Activated CD4-positive, alpha-beta T cell treated with anti-CD3 and anti-CD28 coated beads for 36 hours (primary cell): ENCODE measurements around the gene ARMC5. TPM values are rescaled to one million over a fixed set of nuclear protein-coding genes. Genes with fewer than 3 reads are reported as not detected.

Experiments used
- ATAC-seq: fragments of 200-7000 bp; cut with Tn5 transposase; one replicate; pipeline ENCODE4 v1.10.0; 2021; ENCODE audit warnings: mild to moderate bottlenecking, moderate library complexity
- CTCF ChIA-PET: fragments of 350-600 bp; sonication (Branson Sonifier 250); formaldehyde crosslinking; loops from one replicate; lab custom pipeline; 2021; ENCODE audit warnings: antibody characterized with exemption; lab: Charles Lee
- POLR2A ChIA-PET: fragments of 350-600 bp; sonication (Branson Sonifier 250); formaldehyde crosslinking; loops from one replicate; lab custom pipeline; 2021; ENCODE audit warnings: antibody characterized with exemption, inconsistent platforms; lab: Charles Lee
- DNase-seq: peaks from one replicate; pipeline ENCODE4 v3.0.0-alpha.2; 2020
- H3K27ac Mint-ChIP-seq: one replicate; pipeline ENCODE4 v1.8.0; 2021; ENCODE audit warnings: mixed read lengths
- H3K27me3 Mint-ChIP-seq: one replicate; pipeline ENCODE4 v1.8.0; 2021; ENCODE audit warnings: mixed read lengths
- H3K36me3 Mint-ChIP-seq: one replicate; pipeline ENCODE4 v1.8.0; 2021; ENCODE audit warnings: low read depth, mixed read lengths
- H3K4me1 Mint-ChIP-seq: one replicate; pipeline ENCODE4 v1.8.0; 2021; ENCODE audit warnings: mixed read lengths
- H3K4me3 Mint-ChIP-seq: one replicate; pipeline ENCODE4 v1.8.0; 2021; ENCODE audit warnings: mild to moderate bottlenecking, moderate library complexity, mixed read lengths
- H3K9me3 Mint-ChIP-seq: one replicate; pipeline ENCODE4 v1.8.0; 2021; ENCODE audit warnings: low read depth, mixed read lengths
- intact Hi-C, 2 experiments: fragments of 100-400 bp; cut with DNase I in 1 of 2; cut with micrococcal nuclease in 1 of 2; formaldehyde crosslinking; loops; one replicate each; pipeline versions ENCODE4 v1.14.2 to v1.15.1; 2022 to 2024; cut with DNase I, micrococcal nuclease
- total RNA-seq, 2 experiments: library from RNA; stranded (reverse); gene quantifications; one replicate each; pipeline ENCODE4 v1.2.3, GENCODE V29; 2021

ARMC5 gene
- total RNA-seq, 2 experiments from 2014 or later: 7.0 to 7.9 TPM

GRCh38 chr16:31421587-31421986 lies 37.7 kb upstream of the ARMC5 start:
- H3K4me3 Mint-ChIP-seq: no peak overlapping the region
- DNase-seq: peak; percentile 82
- H3K27ac Mint-ChIP-seq: peak overlapping the region; percentile 47
- intact Hi-C loops: loop anchor here in 1 of 2 experiments (1.0 to 10.0 kb wide), 4 partner anchors 35 to 280 kb away; partner anchors contain the start of gene ITGAX
- H3K36me3 Mint-ChIP-seq: no peaks in the 10 kb centered on the region
- ChIA-PET CTCF (interaction anchor here (1.8 kb wide), 1 partner anchor 39 kb away, joined by 5 read pairs; no protein-coding TSS in a partner anchor), POLR2A (no interaction called here)
- peak; percentile 98 for ATAC-seq
- H3K27me3 Mint-ChIP-seq: peaks cover 6% of the 10 kb centered on the region
- no peaks in the 10 kb centered on the region for H3K9me3 Mint-ChIP-seq
- peaks cover 10% of the 10 kb centered on the region for H3K4me1 Mint-ChIP-seq

- CTCF ChIA-PET: interaction anchor here (1.8 kb wide), 1 partner anchor 37 kb away, joined by 5 read pairs; no protein-coding TSS in a partner anchor
- POLR2A ChIA-PET: no interaction called here
- ATAC-seq: no peak
- no peak overlapping the region for H3K4me3 Mint-ChIP-seq
- intact Hi-C loops: loop anchor here in 1 of 2 experiments (10.0 kb wide), 1 partner anchor 158 kb away; no protein-coding TSS in a partner anchor
- DNase-seq: no peak
- H3K27me3 Mint-ChIP-seq: peaks cover 5% of the 10 kb centered on the region
- H3K9me3 Mint-ChIP-seq: no peaks in the 10 kb centered on the region
- H3K36me3 Mint-ChIP-seq: no peaks in the 10 kb centered on the region
- H3K27ac Mint-ChIP-seq: no peak overlapping the region
- H3K4me1 Mint-ChIP-seq: peaks cover 13% of the 10 kb centered on the region
These were observed 36.1 kb upstream of the ARMC5 start for GRCh38 chr16:31423241-31423640.

- peaks cover 13% of the 10 kb centered on the region for H3K4me1 Mint-ChIP-seq
- no peaks in the 10 kb centered on the region for H3K36me3 Mint-ChIP-seq
- POLR2A ChIA-PET: no interaction called here
- DNase-seq (no peak), ATAC-seq (no peak)
- intact Hi-C loops: loop anchor here in 1 of 2 experiments (10.0 kb wide), 1 partner anchor 159 kb away; no protein-coding TSS in a partner anchor
- no peak overlapping the region for H3K4me3 Mint-ChIP-seq
- no peak overlapping the region for H3K27ac Mint-ChIP-seq
- no peaks in the 10 kb centered on the region for H3K9me3 Mint-ChIP-seq
- peaks cover 5% of the 10 kb centered on the region for H3K27me3 Mint-ChIP-seq
- CTCF ChIA-PET: interaction anchor here (0.8 kb wide), 1 partner anchor 8 kb away, joined by 3 read pairs; no protein-coding TSS in a partner anchor
These were observed 35.5 kb upstream of the ARMC5 start for GRCh38 chr16:31423801-31424200.

- ChIA-PET POLR2A (interaction anchor here (0.5 kb wide), 1 partner anchor 79 kb away, joined by 3 read pairs; no protein-coding TSS in a partner anchor), CTCF (interaction anchor here (1.0 kb wide), 1 partner anchor 9 kb away, joined by 3 read pairs; no protein-coding TSS in a partner anchor)
- H3K4me1 Mint-ChIP-seq: peaks cover 8% of the 10 kb centered on the region
- no peak overlapping the region for H3K4me3 Mint-ChIP-seq
- intact Hi-C loops: loop anchor here in 1 of 2 experiments (10.0 kb wide), 1 partner anchor 163 kb away; no protein-coding TSS in a partner anchor
- peak; percentile 69 for ATAC-seq
- H3K9me3 Mint-ChIP-seq: no peaks in the 10 kb centered on the region
- H3K36me3 Mint-ChIP-seq: no peaks in the 10 kb centered on the region
- no peak overlapping the region for H3K27ac Mint-ChIP-seq
- peaks cover 4% of the 10 kb centered on the region for H3K27me3 Mint-ChIP-seq
- DNase-seq: peak; percentile 78
These were observed 31.6 kb upstream of the ARMC5 start for GRCh38 chr16:31427441-31428278.

GRCh38 chr16:31428279-31428597 lies 31.1 kb upstream of the ARMC5 start, which contains the start of gene COX6A2:
Gene COX6A2 (minus strand): TSS chr16:31428360. CDS start chr16:31428325, 35 bp downstream.
- CTCF ChIA-PET: interaction anchor here (1.4 kb wide), 1 partner anchor 14 kb away, joined by 5 read pairs; the partner anchor contains the start of gene ZNF843
- Mint-ChIP-seq H3K4me3 (no peak within 1 kb of the TSS), H3K36me3 (no peaks in the 10 kb centered on the region), H3K4me1 (peaks cover 8% of the 10 kb centered on the region), H3K27ac (no peak within 1 kb of the TSS), H3K27me3 (peaks cover 4% of the 10 kb centered on the region), H3K9me3 (no peaks in the 10 kb centered on the region)
- POLR2A ChIA-PET: no interaction called here
- intact Hi-C loops: loop anchor here in 1 of 2 experiments (10.0 kb wide), 1 partner anchor 163 kb away; no protein-coding TSS in a partner anchor
- ATAC-seq: no peak
- no peak for DNase-seq

GRCh38 chr16:31428638-31429247 lies 30.6 kb upstream of the ARMC5 start:
- Mint-ChIP-seq H3K36me3 (no peaks in the 10 kb centered on the region), H3K4me1 (peaks cover 8% of the 10 kb centered on the region), H3K27me3 (peaks cover 4% of the 10 kb centered on the region), H3K9me3 (no peaks in the 10 kb centered on the region), H3K4me3 (no peak overlapping the region), H3K27ac (no peak overlapping the region)
- POLR2A ChIA-PET: interaction anchor here (0.8 kb wide), 1 partner anchor 9 kb away, joined by 6 read pairs; no protein-coding TSS in a partner anchor
- DNase-seq (no peak), ATAC-seq (peak; percentile 14)
- intact Hi-C loops: loop anchor here in 1 of 2 experiments (10.0 kb wide), 1 partner anchor 164 kb away; no protein-coding TSS in a partner anchor
- CTCF ChIA-PET: interaction anchor here (1.4 kb wide), 1 partner anchor 14 kb away, joined by 5 read pairs; the partner anchor contains the start of gene ZNF843

GRCh38 chr16:31429314-31429713 lies 30.0 kb upstream of the ARMC5 start:
- CTCF ChIA-PET: interaction anchor here (0.9 to 1.4 kb wide), 2 partner anchors 13 to 268 kb away, joined by 3 to 5 read pairs; partner anchors contain the start of gene ZNF843
- DNase-seq: no peak
- Mint-ChIP-seq H3K27ac (no peak overlapping the region), H3K9me3 (no peaks in the 10 kb centered on the region), H3K4me1 (peaks cover 8% of the 10 kb centered on the region), H3K36me3 (no peaks in the 10 kb centered on the region), H3K27me3 (peaks cover 4% of the 10 kb centered on the region), H3K4me3 (no peak overlapping the region)
- POLR2A ChIA-PET: interaction anchor here (0.8 kb wide), 1 partner anchor 8 kb away, joined by 6 read pairs; no protein-coding TSS in a partner anchor
- intact Hi-C loops: loop anchor here in 1 of 2 experiments (10.0 kb wide), 1 partner anchor 165 kb away; no protein-coding TSS in a partner anchor
- ATAC-seq: no peak

GRCh38 chr16:31429796-31430195 lies 29.5 kb upstream of the ARMC5 start:
- H3K4me1 Mint-ChIP-seq: peaks cover 8% of the 10 kb centered on the region

GRCh38 chr16:31430380-31431052 lies 28.8 kb upstream of the ARMC5 start:
- peak; percentile 43 for ATAC-seq
- intact Hi-C loops: no loop called here

More at GRCh38 chr16:31429796-31430195, 29.5 kb upstream of the ARMC5 start:
- intact Hi-C loops: loop anchor here in 1 of 2 experiments (10.0 kb wide), 1 partner anchor 165 kb away; no protein-coding TSS in a partner anchor
- H3K27ac Mint-ChIP-seq: no peak overlapping the region
- ChIA-PET CTCF (interaction anchor here (0.9 kb wide), 2 partner anchors 230 to 267 kb away, joined by 3 to 4 read pairs; no protein-coding TSS in a partner anchor), POLR2A (no interaction called here)
- H3K9me3 Mint-ChIP-seq: no peaks in the 10 kb centered on the region
- H3K4me3 Mint-ChIP-seq: no peak overlapping the region
- peaks cover 4% of the 10 kb centered on the region for H3K27me3 Mint-ChIP-seq
- DNase-seq (no peak), ATAC-seq (no peak)
- no peaks in the 10 kb centered on the region for H3K36me3 Mint-ChIP-seq

More at GRCh38 chr16:31430380-31431052, 28.8 kb upstream of the ARMC5 start:
- ChIA-PET POLR2A (no interaction called here), CTCF (interaction anchor here (0.7 to 0.9 kb wide), 3 partner anchors 230 to 389 kb away, joined by 3 to 4 read pairs (median 3); no protein-coding TSS in a partner anchor)
- Mint-ChIP-seq H3K4me3 (no peak overlapping the region), H3K9me3 (no peaks in the 10 kb centered on the region), H3K27me3 (peaks cover under 1% of the 10 kb centered on the region), H3K27ac (no peak overlapping the region), H3K36me3 (no peaks in the 10 kb centered on the region), H3K4me1 (peaks cover 8% of the 10 kb centered on the region)
- DNase-seq: no peak
